SK-N-MC (cell line): ENCODE measurements around the gene SPRR1A.
"Not testable (repeated sequence)": the region's sequence is repeated elsewhere in the genome, so short reads cannot be mapped to it uniquely, and the experiment has no call there.

Experiments used
- EZH2 ChIP-seq: fragments of 200-600 bp; sonication (generic); IDR thresholded peaks from one replicate; pipeline ENCODE4 v1.6.1; 2017; ENCODE audit warnings: antibody characterized with exemption
- FOXP2 ChIP-seq: optimal IDR thresholded peaks from 2 replicates; pipeline ENCODE3; 2011; ENCODE audit warnings: mild to moderate bottlenecking, moderate library complexity; ENCODE audit not compliant: insufficient read depth; ENCODE audit errors: extremely low read length, control extremely low read depth
- POLR2AphosphoS5 ChIP-seq: IDR thresholded peaks from 2 replicates; pipeline ENCODE4 v1.6.1; 2012; ENCODE audit warnings: mild to moderate bottlenecking, low read depth, low read length, borderline replicate concordance

- not testable (repeated sequence) for TF ChIP-seq POLR2AphosphoS5, EZH2, FOXP2
Observed at GRCh38 chr1:153022340-153022739, 38.5 kb downstream of the SPRR1A start.
